Lung (tissue), 12 donors: Measurements from ENCODE around the gene MAP1LC3B2. TPM values are rescaled to one million over a fixed set of nuclear protein-coding genes. Genes with fewer than 3 reads are reported as not detected.

Source experiments
- ATAC-seq: fragments of 200-7000 bp; cut with Tn5 transposase; one replicate; pipeline ENCODE4 v1.9.1; 2020; ENCODE audit warnings: moderate number of reproducible peaks; ENCODE audit not compliant: insufficient read depth, low FRiP score
- DNase-seq, 3 donors: peaks; one replicate each; pipeline ENCODE4 v3.0.0-alpha.2; 2013 to 2017
- H3K27ac ChIP-seq, 2 donors: one replicate each; pipeline ENCODE4 v1.5.1; 2013; ENCODE audit warnings: mild to moderate bottlenecking in 2 of 2, moderate library complexity in 2 of 2, control low read depth in 1 of 2, inconsistent platforms in 1 of 2, low read depth in 1 of 2, low read length in 1 of 2
- H3K27me3 ChIP-seq, 3 donors: one replicate each; pipeline ENCODE4 v1.5.1; 2013; ENCODE audit warnings: low read length in 2 of 3; ENCODE audit not compliant: control insufficient read depth in 3 of 3, insufficient read depth in 3 of 3
- H3K36me3 ChIP-seq, 4 donors: one replicate each; pipeline ENCODE4 v1.5.1; 2013; ENCODE audit warnings: low read length in 4 of 4, mild to moderate bottlenecking in 1 of 4, moderate library complexity in 1 of 4; ENCODE audit not compliant: control insufficient read depth in 4 of 4, insufficient read depth in 4 of 4
- H3K4me1 ChIP-seq, 5 donors: one replicate each; pipeline ENCODE4 v1.5.1; 2013; ENCODE audit warnings: low read length in 5 of 5, mild to moderate bottlenecking in 2 of 5, moderate library complexity in 1 of 5; ENCODE audit not compliant: control insufficient read depth in 5 of 5, insufficient read depth in 5 of 5
- H3K4me3 ChIP-seq: one replicate; pipeline ENCODE4 v1.5.1; 2013; ENCODE audit warnings: mild to moderate bottlenecking, control low read depth, moderate library complexity
- H3K9ac ChIP-seq, 2 donors: one replicate each; pipeline ENCODE4 v1.5.1; 2013; ENCODE audit warnings: low read length in 2 of 2, control low read depth in 1 of 2; ENCODE audit not compliant: insufficient read depth in 1 of 2
- H3K9me3 ChIP-seq, 4 donors: one replicate each; pipeline ENCODE4 v1.5.1; 2013; ENCODE audit warnings: low read length in 3 of 4, mild to moderate bottlenecking in 1 of 4, moderate library complexity in 1 of 4; ENCODE audit not compliant: control insufficient read depth in 4 of 4, insufficient read depth in 3 of 4
- whole genome bisulfite sequencing, 2 donors: extraction: QIAGEN DNeasy Blood & Tissue Kit; methylation state at CpG; one replicate each; pipeline ENCODE4 v1.1.7; 2013; 5-methylcytosine and 5-hydroxymethylcytosine counted together
- polyA plus RNA-seq, 2 donors: library from polyadenylated mRNA; stranded (reverse); fragments of 200-250 nt; gene quantifications; one replicate each; pipeline ENCODE4 v1.2.1, GENCODE V29; 2013
- total RNA-seq, 2 donors: library from RNA; depleted of rRNA in 1 of 2; stranded (reverse); fragments of >200 nt in 1 of 2; gene quantifications; one replicate each; pipeline ENCODE4 v1.2.1, GENCODE V29; 2014 to 2021
- TF ChIP-seq, protein P1 (sequence below): IDR thresholded peaks from 2 replicates; pipeline ENCODE4 v1.5.1; 2012; ENCODE audit warnings: mild to moderate bottlenecking; ENCODE audit errors: control extremely low read depth, extremely low read depth
- donor health status: control.
- donor health status: control.
- donor health status: Bipolar disorder and iron deficiency.
- donor health status: healthy.
- donor health status: DM: yes; HTN: yes; CAD: no.

MAP1LC3B2 gene
- total and polyA plus RNA-seq, 4 donors, result 1.1 to 2.2 (median 2.0) TPM; not detected in 1

GRCh38 chr12:116533343-116534251, 25.6 kb upstream of the MAP1LC3B2 start:
- DNase-seq (peak; percentile 80 to 91 (median 87)), ATAC-seq (peak; percentile 90)
- Histone ChIP-seq H3K27ac (no peak overlapping the region), H3K9ac (no peak overlapping the region), H3K4me1 (peaks cover 3 to 15% (median 7%) of the 10 kb centered on the region in 5 donors), H3K27me3 (peaks cover 0 to 3% (median 0%) of the 10 kb centered on the region in 3 donors), H3K4me3 (peak overlapping the region; percentile 21), H3K36me3 (no peaks in the 10 kb centered on the region), H3K9me3 (no peaks in the 10 kb centered on the region)
- TF ChIP-seq, protein P1, sequence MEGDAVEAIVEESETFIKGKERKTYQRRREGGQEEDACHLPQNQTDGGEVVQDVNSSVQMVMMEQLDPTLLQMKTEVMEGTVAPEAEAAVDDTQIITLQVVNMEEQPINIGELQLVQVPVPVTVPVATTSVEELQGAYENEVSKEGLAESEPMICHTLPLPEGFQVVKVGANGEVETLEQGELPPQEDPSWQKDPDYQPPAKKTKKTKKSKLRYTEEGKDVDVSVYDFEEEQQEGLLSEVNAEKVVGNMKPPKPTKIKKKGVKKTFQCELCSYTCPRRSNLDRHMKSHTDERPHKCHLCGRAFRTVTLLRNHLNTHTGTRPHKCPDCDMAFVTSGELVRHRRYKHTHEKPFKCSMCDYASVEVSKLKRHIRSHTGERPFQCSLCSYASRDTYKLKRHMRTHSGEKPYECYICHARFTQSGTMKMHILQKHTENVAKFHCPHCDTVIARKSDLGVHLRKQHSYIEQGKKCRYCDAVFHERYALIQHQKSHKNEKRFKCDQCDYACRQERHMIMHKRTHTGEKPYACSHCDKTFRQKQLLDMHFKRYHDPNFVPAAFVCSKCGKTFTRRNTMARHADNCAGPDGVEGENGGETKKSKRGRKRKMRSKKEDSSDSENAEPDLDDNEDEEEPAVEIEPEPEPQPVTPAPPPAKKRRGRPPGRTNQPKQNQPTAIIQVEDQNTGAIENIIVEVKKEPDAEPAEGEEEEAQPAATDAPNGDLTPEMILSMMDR, result no peak
- 0 to 1% methylated on average over 32 of the region's 32 CpGs for WGBS, 2 donors

DNA sequence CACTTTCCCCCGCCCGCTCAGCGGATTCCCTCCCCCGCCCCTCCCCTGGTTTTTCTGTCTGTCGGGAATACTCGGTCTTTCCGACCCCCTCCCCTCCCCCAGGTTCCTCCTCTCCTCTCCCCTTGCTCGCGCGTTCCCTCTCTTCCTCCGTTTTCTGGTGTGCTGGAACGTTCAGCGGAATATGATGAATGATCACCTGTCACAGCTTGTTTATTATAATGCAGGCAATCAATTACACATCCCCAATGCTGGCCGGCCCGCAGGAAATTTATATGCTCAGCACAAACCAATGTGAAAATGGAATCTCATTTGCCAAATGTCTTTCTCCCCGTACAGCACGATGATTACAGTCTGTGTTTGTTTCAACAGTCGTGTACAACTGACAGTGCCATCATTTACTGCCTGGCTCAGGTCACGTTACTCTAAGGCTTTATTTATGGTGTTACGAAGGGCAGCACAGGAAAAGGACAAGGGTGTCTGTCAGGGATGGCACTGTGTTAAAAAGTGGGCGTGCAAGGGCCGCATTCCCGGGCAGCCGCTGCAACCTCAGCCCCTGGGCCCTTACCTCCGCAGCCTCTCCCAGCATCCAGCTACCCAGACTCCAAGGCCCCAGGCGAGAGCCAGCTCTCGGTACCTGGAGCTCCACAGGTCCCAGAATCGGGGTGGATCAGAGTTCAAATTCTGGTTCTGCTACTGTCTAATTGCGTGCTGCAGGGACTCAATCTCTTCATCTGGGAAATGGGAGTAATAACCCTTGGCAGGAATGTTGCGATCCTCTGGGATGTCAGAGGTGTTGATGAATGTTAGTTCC, 24.7 kb upstream of the MAP1LC3B2 start:
- H3K27ac ChIP-seq, result peak overlapping the region in 1 of 2 donors; percentile 11
- H3K9ac ChIP-seq, result peak overlapping the region in 1 of 2 donors; percentile 17

DNA sequence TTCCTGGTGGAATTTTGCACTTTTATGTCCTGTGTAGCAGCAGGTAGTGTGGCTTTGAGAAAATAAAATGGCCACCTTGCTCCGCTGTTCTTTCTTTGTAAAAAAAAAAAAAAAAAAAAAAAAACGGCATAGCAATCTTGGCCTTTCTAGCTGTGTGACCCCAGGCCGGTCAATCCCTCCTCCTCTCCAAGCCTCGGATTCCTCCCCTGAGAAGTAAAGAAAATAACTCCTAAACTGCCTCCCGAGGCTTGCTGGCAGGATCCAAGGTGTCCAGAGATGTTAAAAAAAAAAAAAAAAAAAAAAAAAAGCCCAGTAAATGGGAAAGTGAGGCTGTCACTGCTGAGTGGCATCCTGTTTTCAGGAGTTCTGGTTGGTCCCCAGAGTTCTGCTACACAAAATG, 23.9 kb upstream of the MAP1LC3B2 start:
- peaks cover 3 to 16% (median 6%) of the 10 kb centered on the region in 5 donors for H3K4me1 ChIP-seq
- DNase-seq (no peak), ATAC-seq (no peak)
- peaks cover 0 to 3% (median 0%) of the 10 kb centered on the region in 3 donors for H3K27me3 ChIP-seq
- 64 to 82% methylated on average over 5 of the region's 5 CpGs for WGBS, 2 donors
- no peaks in the 10 kb centered on the region for H3K9me3 ChIP-seq
- no peaks in the 10 kb centered on the region for H3K36me3 ChIP-seq
- H3K27ac ChIP-seq, result no peak overlapping the region
- H3K9ac ChIP-seq, result no peak overlapping the region
- H3K4me3 ChIP-seq, result no peak overlapping the region
- TF ChIP-seq, protein P1, result no peak

More for the DNA sequence above, 24.7 kb upstream of the MAP1LC3B2 start:
- ATAC-seq (no peak), DNase-seq (peak; percentile 33 to 72 (median 70))
- TF ChIP-seq, protein P1, result no peak
- no peaks in the 10 kb centered on the region for H3K36me3 ChIP-seq
- H3K9me3 ChIP-seq, result no peaks in the 10 kb centered on the region
- no peak overlapping the region for H3K4me3 ChIP-seq
- 26 to 29% methylated on average over 30 of the region's 30 CpGs for WGBS, 2 donors
- H3K27me3 ChIP-seq, result peaks cover 0 to 3% (median 0%) of the 10 kb centered on the region in 3 donors
- peaks cover 3 to 17% (median 4%) of the 10 kb centered on the region in 5 donors for H3K4me1 ChIP-seq
